CD4-positive, alpha-beta T cell treated with Interleukin-17A for 1 hour (primary cell): ENCODE data around the gene RASGRP4.
"Not testable (repeated sequence)": the region's sequence is repeated elsewhere in the genome, so short reads cannot be mapped to it uniquely, and the experiment has no call there.

Experiments
- DNase-seq: peaks from one replicate; pipeline ENCODE4 v3.0.0-alpha.2; 2020

The RASGRP4 gene

GRCh38 chr19:38412961-38413360 is 13.1 kb downstream of the RASGRP4 start:
- DNase-seq, result no peak

DNA sequence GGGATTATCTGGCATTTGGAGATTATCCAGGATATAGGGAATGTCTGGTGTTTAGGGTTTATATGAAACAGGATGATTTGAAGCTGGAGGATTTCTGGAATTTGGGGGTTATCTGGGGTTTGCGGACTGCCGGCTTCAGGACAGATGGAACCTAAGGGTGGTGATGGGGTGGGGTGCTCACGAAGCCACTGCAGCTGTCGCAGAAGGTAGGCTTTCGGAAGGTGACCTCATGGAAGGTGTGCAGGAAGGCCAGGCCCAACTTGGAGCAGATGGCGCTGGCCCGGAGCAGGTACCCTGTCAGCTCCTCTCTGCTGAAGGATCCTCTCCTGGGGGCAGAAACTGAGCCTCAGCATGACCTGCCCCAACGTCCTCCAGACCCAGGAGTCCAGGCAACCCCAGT is 13.5 kb downstream of the RASGRP4 start:
- no peak for DNase-seq

- DNase-seq, result not testable (repeated sequence)
Observed at GRCh38 chr19:38411898-38412297, 14.1 kb downstream of the RASGRP4 start.

DNA sequence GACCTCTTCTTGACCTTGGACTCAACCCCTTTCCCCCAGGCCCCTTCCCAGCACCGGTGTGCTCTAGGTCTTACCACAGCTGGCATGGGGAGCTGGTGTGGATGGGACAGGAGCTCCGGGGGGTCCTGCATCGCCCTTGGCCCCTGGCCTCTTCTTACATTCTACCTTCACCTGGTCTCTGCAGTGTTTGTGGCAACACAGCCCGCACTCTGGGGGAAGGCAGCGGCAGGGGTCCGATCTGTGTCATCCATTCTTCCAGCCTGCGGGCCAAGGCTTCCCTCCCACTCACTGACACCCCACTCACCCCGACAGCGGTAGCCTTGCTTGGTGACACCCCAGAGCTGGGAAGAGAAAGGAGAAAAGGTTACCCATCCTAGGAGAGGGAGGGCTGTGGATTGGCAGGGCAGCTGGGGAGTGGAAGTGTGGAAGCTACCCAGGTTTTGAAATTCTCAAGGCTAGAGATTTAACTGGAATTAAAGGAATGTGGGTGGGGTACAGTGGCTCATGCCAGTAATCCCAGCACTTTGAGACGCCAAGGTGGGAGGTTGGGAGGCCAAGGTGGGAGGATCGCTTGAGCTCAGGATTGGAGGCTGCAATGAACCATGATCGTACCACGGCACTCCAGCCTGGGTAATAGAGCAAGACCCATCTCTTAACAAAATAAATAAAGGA is 14.8 kb downstream of the RASGRP4 start:
- DNase-seq, result no peak

GRCh38 chr19:38410407-38410806 is 15.6 kb downstream of the RASGRP4 start:
- DNase-seq, result not testable (repeated sequence)

- DNase-seq, result no peak
Observed at GRCh38 chr19:38409631-38410133, 16.3 kb downstream of the RASGRP4 start.

DNA sequence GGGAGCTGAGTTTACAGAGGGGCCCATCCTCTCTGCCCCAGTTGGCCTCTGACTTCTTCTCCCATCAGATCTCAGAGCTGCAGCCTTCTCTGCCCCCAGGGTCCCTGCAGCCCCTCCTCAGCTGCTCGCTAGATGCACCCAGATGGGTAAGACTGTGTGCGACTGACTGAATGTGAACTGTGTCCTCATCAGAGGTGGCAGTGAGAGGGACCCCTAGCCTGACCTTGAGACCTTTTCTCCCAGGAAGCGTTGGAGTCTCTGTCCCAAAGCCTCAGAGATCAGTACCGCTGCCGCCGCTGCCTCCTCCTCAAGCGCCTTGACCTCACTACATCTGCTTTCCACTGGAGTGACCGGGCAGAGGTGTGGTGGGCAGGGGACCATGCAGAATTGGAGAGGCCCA is 20.7 kb downstream of the RASGRP4 start:
- no peak for DNase-seq

DNA sequence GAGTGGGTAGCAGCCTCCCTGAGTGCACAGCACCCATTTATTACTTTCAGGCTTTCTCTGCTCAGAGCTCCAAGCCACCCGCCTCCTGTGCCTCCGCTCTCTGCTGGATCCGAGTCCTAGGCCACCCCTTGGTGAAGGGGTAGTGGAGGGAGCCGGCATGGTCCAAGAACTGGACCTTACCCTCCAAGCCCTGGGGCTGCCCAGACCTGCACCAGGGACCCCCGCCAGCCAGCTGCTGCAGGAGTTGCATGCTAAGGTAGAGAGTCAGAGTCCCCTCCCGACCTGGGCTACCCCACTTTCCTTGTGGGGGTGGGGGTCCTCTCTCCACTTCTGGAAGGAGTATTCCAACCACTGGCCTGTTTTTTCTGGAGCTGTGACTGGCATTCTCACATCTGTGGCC is 21.2 kb downstream of the RASGRP4 start:
- no peak for DNase-seq

GRCh38 chr19:38402967-38403674 is 22.9 kb downstream of the RASGRP4 start, which contains the start of gene FAM98C:
Gene FAM98C (plus strand): TSS chr19:38403093. CDS start chr19:38403154, 61 bp downstream.
- DNase-seq, result peak; percentile 98

GRCh38 chr19:38402623-38402966 is 23.4 kb downstream of the RASGRP4 start:
- no peak for DNase-seq

DNA sequence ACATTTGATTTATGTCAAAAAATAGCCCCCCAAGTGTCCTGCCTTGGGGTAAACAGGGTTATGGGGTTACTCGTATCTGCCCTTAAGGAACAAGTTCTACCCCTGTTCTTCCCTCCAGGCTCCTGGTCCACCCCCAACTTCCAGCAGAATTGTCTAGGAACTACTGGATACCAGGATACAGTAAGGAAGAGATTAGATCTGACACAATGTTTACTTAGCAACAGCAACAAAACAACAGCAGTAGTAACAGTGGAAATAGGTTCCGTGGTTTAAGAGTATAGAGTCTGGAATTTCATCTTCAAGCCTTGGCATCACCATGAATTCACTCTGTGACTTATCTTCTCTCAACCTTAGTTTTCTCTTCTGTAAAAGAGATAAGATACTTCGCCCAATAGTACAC is 24.9 kb downstream of the RASGRP4 start:
- no peak for DNase-seq

DNA sequence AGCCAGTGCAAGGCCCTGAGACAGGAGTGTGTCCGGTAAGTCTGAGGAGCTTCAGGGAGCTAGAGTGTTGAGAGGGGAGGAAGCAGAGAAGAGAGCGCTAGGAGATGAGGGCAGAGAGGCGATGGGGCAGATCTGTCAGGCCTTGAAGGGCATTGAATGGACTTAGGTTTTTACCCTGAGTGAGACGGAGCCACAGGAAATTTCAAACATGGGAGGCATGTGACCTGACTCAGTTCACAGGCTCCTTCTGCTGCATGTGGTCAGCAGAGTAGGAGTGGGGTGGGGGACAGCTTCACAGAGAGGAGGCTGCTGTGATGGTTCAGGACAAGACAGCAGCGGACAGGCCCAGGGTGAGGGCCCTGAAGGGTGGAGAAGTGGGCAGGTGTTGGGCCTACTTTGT is 25.7 kb downstream of the RASGRP4 start:
- DNase-seq, result no peak

DNA sequence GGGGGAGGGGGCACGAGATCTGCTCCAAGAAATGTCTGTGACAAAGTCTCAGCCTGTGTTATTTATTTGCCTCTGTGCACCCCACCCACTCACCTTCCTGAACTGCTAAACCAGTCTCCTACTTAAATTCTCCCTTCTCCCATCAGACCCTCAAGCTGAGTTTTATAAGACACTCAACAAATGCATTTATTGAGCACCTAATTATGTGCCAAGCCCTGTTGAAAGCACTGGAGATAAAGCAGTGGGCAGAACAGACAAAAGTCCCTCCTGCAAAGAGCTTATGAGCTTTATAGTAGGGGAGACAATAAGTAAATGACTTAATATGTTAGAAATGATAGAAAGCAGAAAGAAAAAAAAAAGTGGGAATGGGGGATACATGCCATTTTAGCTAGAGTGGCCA is 26.5 kb downstream of the RASGRP4 start:
- DNase-seq, result no peak

- no peak for DNase-seq
Observed at GRCh38 chr19:38399081-38399480, 26.9 kb downstream of the RASGRP4 start.

GRCh38 chr19:38395381-38396114 is 30.5 kb downstream of the RASGRP4 start:
- peak; percentile 42 for DNase-seq

- DNase-seq, result peak; percentile 79
Observed at GRCh38 chr19:38394488-38394887, 31.5 kb downstream of the RASGRP4 start.

- no peak for DNase-seq
Observed at GRCh38 chr19:38392707-38393308, 33.2 kb downstream of the RASGRP4 start.

- DNase-seq, result no peak
Observed at GRCh38 chr19:38391911-38392464, 34.0 kb downstream of the RASGRP4 start.

DNA sequence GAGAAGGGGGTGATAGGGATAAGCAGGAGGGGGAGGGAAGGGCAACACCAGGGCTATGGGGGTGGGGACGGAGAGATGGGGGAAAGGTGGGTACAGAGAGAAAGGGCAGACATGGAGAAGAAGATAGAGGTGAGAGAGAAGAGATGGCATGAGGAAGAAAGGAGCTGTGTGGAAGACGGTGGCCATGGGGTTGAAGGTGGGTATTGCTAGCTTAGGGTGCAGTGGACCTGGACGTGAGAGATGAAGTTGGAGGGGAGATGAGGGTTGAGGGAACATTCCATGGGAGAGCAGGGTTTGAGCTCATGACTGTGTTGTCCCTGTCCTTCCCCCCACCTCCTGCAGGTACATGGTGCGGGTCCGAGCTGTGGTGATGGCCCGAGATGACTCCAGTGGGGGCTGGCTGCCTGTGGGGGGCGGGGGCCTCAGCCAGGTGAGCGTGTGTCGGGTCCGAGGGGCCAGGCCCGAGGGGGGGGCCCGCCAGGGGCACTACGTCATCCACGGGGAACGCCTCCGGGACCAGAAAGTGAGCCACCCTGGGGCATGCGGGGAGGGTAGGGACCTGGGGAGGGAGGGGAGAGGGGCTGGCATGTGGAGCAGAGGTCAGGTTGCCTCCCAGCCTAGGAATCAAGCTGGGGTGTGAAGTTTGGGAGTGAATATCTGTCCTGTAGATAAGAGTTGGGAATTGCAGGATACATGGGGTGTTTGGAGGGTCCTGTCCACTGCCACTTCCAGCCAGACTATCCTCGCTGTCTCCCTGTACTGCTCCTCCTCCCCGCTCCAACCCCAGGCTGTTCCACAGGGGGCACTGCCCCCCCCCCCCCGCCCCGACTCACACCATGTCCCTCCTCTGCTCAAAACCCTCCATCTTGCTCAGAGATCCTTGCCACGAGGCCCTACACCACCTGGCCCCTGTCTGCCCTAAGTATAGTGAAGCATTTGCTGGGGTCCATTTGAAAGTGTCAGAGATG is 35.8 kb downstream of the RASGRP4 start:
- no peak for DNase-seq

GRCh38 chr19:38389101-38389925 is 36.7 kb downstream of the RASGRP4 start:
- DNase-seq, result no peak
